NCI-H1436 treated with DMSO at 0.1 percent for 48 hours (cell line): ENCODE data around the gene NOTCH2NLA.
"Not testable (repeated sequence)": the region's sequence is repeated elsewhere in the genome, so short reads cannot be mapped to it uniquely, and the experiment has no call there.

ENCODE experiments used
- DNase-seq: peaks from one replicate; lab custom pipeline; 2025; lab: John Stamatoyannopoulos, UW

Gene NOTCH2NLA

DNA sequence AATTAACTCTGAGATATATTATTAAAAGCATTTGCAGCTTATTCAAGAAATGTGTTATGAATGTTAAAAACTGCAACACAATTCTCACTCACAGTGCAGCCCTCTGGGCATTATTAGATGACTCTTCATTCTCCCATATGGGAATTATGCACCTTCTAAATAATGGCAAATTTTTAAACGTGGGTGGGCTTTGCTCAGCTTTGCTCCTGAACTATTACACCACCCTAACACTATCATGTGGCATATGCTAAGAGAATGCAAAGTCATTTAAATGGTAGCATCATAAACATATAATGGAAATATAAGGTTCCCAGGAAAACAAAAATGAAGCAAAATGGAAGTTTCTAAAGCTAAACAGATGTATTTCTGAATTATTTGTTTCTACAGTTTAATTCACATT is 61.5 kb downstream of the NOTCH2NLA start:
- DNase-seq = not testable (repeated sequence)

- DNase-seq = not testable (repeated sequence)
Observed at GRCh38 chr1:146144465-146144864, 84.4 kb downstream of the NOTCH2NLA start, which contains the start of gene NBPF10. NBPF10 (minus strand) TSS chr1:146144804; CDS start chr1:146144769, 35 bp downstream.
